Activated CD8-positive, alpha-beta memory T cell treated with anti-CD3 and anti-CD28 coated beads for 48 hours (primary cell): ENCODE data around the gene LIG3.
"Not testable (repeated sequence)": the region's sequence is repeated elsewhere in the genome, so short reads cannot be mapped to it uniquely, and the experiment has no call there.

Experiments
- DNase-seq, 3 experiments: peaks; one replicate each; pipeline ENCODE4 v3.0.0-alpha.2; 2020; ENCODE audit warnings: low read depth in 2 of 3, low spot score in 2 of 3

The LIG3 gene

DNA sequence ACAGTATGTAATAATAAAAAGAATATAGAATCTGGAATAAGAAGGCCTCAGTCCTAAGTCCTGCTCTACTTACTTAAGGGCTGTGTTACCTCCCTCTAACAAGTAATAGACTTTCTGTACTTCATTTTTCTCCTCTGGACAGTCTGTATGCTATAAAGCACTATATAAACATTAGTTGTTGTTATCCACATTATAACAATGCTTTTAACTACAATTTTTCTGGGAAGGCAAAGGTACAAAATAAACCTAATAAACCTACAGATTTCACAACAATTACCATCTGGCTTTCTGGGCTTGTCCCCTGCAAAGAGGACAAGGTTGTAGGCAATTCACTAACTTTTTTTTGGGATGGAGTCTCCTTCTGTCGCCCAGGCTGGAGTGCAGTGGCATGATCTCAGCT lies 50.5 kb downstream of the LIG3 start:
- no peak for DNase-seq

DNA sequence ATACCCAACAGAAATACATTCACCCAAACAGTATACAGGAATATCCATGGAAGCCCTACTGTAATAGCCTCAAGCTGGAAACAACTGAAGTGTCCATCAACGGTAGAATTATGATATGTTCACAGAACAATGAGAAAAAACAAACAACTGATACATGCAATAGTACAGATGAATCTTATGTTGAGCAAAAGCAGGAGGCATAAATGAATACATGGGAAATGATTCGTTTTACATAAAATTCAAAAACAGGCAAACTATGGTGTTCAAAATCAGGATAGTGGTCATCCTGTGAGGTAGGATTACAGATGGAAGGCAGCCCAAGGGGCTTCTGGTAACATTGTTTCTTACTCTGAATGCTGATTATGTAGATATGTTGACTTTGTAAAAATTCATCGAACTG lies 58.1 kb downstream of the LIG3 start:
- no peak for DNase-seq

DNA sequence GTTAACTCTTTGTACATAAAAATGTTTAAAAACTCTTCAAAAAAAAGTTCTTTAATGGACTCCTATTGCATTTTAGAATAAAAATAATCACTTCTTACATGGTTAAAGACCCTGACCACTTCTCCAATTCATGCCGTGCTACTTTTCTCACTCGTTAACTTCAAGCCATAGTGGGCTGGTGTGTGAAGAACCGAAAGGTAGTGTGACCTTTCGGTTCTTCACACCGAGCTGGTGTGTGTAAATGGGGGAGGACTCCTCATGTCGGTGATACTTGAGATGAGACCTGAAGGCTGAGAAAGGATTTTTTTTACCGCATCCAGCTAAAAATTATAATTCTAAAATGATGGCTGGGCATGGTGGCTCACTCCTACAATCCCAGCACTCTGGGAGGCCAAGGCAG lies 61.1 kb downstream of the LIG3 start:
- no peak for DNase-seq

DNA sequence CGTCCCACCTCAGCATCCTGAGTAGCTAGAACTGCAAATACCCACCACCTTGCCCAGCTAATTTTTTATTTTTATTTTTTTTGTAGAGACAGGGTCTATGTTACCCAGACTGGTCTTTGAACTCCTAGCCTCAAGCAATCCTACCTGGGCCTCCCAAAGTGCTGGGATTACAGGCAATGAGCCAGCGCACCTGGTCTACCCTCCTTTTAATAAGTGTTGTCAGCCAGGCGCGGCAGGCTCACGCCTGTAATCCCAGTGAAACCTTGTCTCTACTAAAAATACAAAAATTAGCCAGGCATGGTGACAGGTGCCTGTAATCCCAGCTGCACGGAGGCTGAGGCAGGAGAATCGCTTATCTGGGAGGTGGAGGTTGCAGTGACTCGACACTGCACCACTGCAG lies 63.9 kb downstream of the LIG3 start:
- no peak for DNase-seq

DNA sequence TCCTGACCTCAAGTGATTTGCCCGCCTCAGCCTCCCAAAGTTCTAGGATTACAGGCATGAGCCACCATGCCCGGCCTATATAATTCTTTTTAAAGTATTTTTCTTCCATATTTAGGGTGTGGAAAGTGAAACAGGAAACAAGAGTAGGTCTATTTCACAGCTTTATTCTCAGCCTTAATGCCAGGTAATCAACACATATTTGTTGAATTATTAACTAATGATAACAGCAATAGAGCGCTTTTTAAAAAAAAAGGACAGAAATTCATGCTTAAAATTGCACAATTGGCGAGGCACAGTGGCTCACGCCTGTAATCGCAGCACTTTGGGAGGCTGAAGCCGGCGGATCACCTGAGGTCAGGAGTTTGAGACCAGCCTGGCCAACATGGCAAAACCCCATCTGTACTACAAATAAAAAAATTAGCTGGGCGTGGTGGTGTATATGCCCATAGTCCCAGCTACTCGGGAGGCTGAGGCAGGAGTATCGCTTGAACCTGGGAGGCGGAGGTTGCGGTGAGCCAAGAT lies 65.2 kb downstream of the LIG3 start:
- not testable (repeated sequence) for DNase-seq

DNA sequence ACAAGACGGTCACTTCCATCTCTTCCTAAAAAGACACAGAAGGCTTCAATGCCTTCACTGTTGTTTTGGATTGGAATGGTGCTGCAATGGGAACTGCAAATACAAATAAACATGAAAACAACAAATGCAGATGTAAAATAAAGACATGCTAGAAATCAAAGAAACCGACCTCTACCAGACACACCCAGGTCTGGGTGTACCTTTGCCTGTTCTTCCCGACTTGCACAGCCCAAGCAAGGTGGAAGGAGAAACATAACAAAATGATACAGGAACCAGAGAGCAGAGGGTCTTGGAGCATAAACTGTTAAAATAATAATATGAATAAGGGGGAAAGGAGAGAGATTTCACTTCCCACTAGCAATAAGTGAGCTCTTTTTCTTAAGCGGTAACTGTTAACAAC lies 65.9 kb downstream of the LIG3 start:
- DNase-seq, result no peak

DNA sequence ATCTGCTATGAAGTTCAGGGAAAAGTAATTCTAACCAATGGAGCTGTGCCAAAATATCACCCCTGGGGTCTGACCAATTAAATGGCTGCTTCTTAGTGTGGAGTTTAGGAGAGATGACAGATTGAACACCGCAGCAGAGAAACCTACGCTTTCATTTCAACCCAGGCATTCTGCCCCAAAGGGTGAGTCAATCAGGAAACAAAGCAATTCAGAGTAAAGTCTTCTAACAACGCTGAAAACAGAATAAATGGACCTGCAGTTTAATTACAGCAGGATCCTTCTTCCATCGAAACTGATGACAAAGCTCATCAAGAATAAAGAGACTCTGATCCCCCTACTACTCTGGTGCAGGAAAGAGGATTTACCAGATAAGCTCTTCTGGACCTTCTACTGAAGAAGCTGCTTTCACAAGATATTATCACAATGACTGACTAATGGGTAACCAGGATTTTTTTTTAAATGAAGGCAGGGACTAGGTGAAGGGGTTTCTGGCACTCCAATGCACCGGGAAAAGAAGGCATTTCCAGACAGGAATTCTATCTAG lies 66.5 kb downstream of the LIG3 start:
- DNase-seq, result peak in 1 of 3 experiments; percentile 30

DNA sequence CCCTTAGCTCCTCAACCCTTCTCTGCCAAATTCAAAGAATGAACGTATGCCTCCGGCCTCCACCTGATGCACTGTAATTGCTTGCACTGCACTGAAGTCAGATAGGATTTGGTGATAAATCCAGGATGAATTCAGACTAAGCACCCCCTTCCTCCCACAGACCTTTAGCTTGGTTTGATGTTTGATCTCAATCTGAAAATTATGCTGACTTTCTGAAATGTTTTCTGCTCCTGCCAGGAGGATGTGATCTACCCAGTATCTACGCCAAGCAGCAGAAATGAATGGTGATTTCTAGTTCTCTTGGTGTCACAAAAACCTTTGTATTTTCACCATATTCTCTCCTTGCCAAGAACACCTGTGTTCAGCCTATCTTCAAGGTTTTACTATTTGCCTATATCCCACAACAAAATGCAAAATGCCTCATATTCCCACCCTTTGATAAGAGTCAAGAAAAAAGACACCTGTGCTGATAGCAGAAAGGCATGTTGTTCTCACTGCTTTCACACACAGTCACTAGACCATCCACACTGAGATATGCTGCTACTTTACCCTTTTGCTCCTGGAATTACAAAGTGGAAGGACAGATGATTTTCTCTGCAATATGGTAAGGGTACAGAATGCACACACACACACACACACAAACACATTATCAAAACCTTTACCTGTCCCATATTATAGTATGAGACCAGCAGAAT lies 68.5 kb downstream of the LIG3 start:
- DNase-seq, result no peak

DNA sequence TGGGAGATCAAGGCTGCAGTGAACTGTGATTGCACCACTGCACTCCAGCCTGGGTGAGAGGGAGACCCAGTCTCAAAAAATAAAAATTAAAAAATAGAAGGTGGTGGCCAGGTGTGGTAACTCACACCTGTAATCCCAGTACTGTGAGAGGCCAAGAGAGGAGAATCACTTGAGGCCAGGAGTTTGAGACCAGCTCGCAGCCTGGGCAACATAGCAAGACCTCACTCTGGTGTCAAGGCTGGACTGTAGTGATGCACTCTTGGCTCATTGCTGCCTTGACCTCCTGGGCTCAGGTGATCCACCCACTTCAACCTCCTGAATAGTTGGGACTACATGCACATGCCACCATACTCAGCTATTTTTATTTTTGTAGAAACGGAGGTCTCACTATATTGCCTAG lies 69.9 kb downstream of the LIG3 start:
- no peak for DNase-seq

DNA sequence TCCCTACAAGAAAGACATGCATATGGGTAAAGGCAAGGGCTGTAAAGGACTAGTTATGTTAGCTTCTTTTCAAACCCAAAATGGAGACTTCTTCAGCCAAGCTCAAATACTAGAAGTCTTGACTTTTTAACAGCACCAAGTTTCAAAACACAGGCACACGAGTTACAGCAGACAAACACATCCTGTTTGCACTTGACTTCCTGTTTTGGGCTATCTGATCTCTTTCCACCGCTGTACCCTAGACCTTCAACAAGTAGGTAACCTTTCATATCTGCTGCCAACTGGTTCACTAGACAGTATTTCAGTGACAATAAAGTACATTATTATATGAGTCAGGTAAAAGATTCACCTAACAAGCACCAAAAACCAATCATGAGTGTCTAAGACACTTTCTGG lies 70.9 kb downstream of the LIG3 start:
- DNase-seq, result no peak

DNA sequence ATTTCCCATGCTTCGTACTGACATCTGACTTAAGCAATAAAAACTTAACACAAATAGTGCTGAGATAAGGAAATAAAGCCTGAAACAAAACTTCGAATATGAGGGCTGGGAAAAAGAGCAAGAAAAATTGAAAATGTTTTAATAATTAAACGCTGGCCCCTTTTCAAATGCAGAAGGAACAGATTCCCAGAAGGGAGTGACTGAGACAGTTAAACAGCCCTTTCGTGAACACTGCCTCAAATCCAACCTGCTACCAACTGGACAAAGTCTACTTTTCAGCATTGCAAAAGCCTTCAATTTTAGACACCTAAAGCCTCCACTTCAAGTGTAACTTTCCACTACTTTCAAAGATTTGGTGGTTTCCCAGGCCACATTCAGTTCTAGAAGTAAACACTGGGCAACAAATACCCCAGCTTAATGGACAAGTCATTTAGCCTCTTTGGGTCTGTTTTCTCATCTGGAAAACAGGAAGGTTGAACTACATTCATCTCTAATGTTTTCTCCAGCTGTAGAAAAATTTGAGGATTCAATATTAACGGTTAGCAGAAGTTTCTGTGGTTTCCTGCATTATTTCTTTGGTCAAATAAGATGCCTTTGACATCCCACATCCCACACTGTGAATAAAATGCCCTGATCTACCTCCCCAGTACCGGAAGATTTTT lies 71.4 kb downstream of the LIG3 start:
- no peak for DNase-seq

DNA sequence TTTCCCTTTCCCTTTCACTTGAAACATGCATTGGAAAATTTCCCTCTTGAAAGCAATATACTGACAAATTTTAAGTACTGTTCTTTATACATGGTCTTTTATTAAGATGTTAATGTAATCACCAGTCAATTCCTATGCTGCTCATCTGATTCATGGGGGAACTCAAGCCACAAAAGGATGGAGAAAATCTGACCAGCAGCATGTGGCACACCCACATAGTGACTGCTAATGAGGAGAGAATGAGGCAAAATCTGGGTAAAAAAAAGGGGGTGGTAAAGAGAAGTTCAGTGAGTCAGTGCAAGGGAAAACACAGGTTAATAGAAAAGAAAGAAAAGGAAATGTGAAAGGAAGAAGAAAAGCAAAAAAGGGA lies 71.9 kb downstream of the LIG3 start:
- no peak for DNase-seq

DNA sequence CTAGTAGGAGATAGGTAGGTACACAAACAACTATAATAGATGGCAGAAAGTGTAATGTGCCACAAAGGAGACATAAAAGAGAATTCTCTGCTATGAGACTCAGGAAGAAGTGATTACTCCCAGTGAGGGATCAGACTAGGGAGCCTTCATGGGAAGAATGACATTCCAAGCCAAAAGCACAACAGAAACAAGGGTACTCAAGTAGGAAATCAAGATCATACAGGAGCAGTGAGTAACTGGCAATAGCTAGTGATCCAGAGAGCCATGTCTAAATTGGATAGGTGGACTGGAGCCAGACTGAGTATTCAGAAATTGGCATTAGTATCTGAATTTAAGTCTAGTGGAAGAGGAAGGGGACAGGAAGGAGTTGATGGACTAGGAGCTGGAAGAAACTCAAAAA lies 72.5 kb downstream of the LIG3 start:
- no peak for DNase-seq

DNA sequence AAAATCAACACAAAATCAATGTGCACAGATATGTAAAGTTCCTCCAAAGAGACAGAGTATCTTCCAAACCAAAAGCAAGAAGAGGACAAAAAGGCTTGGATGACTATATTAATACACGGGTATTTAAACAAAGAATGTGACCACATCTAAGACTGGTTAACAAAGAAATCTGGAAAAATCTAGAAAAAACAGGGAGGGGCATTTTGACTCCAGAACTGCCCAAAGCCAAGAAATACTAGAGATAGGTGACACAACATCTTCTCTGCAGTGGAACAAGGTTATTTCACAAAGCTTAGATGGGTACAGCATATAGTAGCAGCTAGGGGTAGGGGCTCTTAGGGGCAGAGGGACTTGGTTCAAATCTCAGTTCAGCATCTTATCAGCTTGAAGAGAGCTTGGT lies 72.9 kb downstream of the LIG3 start:
- no peak for DNase-seq

DNA sequence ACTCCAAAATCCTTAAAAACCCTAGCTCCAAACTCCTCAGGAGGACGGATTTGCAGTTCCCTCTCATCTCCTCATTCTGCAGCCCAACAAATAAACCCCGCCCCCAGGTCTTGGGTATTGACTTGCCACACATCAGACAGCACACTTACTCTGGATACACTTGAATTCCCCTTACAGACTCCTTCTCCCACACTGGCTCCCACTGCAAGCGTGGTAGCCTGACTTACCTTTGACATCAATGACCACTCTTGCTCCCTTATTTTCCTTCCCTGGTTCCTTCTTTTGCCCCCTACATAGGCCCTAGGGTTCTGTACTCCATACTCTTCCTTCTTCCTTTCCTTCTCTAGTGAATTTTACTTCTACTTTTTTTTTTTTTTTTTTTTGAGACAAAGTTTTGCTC lies 75.7 kb downstream of the LIG3 start:
- DNase-seq, result no peak

DNA sequence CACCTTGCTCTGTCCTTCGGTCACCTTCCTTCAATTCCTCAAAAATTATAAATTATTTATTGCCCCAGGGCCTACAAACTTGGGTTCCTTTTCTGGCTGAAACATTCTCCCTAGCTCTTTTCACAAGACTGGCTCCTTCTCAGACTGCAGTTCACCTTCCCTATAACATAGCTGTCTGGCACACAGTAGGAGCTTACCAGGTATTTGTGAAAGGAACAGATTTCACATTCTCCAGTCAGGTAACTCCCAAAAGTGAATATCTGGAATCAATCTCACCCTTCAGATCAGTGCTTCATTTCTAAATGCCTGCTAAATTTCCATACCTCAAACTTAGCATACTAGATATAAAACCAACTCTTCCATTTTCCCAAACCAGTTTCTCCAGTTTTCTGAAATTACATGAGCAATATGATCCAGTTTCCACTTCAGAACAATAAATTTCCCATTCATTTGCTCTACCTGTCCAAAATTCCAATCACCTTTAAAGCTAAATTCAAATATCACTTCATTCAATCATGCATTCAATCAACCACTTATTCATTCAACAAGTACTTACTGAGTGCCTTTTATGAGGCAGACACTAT lies 77.1 kb downstream of the LIG3 start:
- no peak for DNase-seq
